ENCODE data around the gene SLC16A14.

SLC16A14 gene

GRCh38 chr2:229997565-229997964 is 71.2 kb downstream of the SLC16A14 start:
- in situ Hi-C loops (cut with HindIII; ENCODE audit: low sequenced_read_pairs) = no loop called here
- TF ChIP-seq CTCF (IDR thresholded peaks at IDR 0.05; ENCODE audit: low read depth, low read length) = no peak
- H3K4me3 ChIP-seq (ENCODE audit: low read depth, low read length) = no peak overlapping the region
- no peak for DNase-seq (ENCODE audit: low read depth, low spot score)

- in situ Hi-C loops (cut with HindIII; ENCODE audit: low sequenced_read_pairs) = no loop called here
- no peak for DNase-seq (ENCODE audit: low read depth, low spot score)
- no peak for TF ChIP-seq CTCF (IDR thresholded peaks at IDR 0.05; ENCODE audit: low read depth, low read length)
- H3K4me3 ChIP-seq (ENCODE audit: low read depth, low read length) = no peak overlapping the region
Observed at GRCh38 chr2:229996320-229996719, 72.4 kb downstream of the SLC16A14 start.

- no peak overlapping the region for H3K4me3 ChIP-seq (ENCODE audit: low read depth, low read length)
- no peak for TF ChIP-seq CTCF (IDR thresholded peaks at IDR 0.05; ENCODE audit: low read depth, low read length)
- in situ Hi-C loops (cut with HindIII; ENCODE audit: low sequenced_read_pairs) = no loop called here
- DNase-seq (ENCODE audit: low read depth, low spot score) = no peak
Observed at GRCh38 chr2:229993236-229993635, 75.5 kb downstream of the SLC16A14 start.

Measured in astrocyte of the spinal cord (primary cell).